Measurements from ENCODE around the gene ANKRD40.
"Not testable (repeated sequence)": the region's sequence is repeated elsewhere in the genome, so short reads cannot be mapped to it uniquely, and the experiment has no call there.

Gene ANKRD40

GRCh38 chr17:50710025-50710424, 2.3 kb upstream of the ANKRD40 start:
- DNase-seq: no peak

- DNase-seq: not testable (repeated sequence)
Measured at GRCh38 chr17:50709053-50709452, 1.3 kb upstream of the ANKRD40 start.

GRCh38 chr17:50708050-50709000, 611 bp upstream of the ANKRD40 start:
- no peak for DNase-seq

- DNase-seq: no peak
Measured at GRCh38 chr17:50703162-50703561, 4.6 kb downstream of the ANKRD40 start.

- no peak for DNase-seq
Measured at GRCh38 chr17:50699410-50699809, 8.3 kb downstream of the ANKRD40 start.

GRCh38 chr17:50697663-50698272, 9.9 kb downstream of the ANKRD40 start:
- no peak for DNase-seq

- no peak for DNase-seq
Measured at GRCh38 chr17:50697062-50697461, 10.7 kb downstream of the ANKRD40 start.

GRCh38 chr17:50696365-50696879, 11.3 kb downstream of the ANKRD40 start:
- no peak for DNase-seq

GRCh38 chr17:50693036-50693682, 14.6 kb downstream of the ANKRD40 start:
- no peak for DNase-seq

- DNase-seq: no peak
Measured at GRCh38 chr17:50692448-50693035, 15.2 kb downstream of the ANKRD40 start.

- no peak for DNase-seq
Measured at GRCh38 chr17:50691550-50692447, 15.9 kb downstream of the ANKRD40 start.

- DNase-seq: no peak
Measured at GRCh38 chr17:50690887-50691549, 16.7 kb downstream of the ANKRD40 start.

- no peak for DNase-seq
Measured at GRCh38 chr17:50689956-50690886, 17.5 kb downstream of the ANKRD40 start.

GRCh38 chr17:50689251-50689650, 18.5 kb downstream of the ANKRD40 start:
- no peak for DNase-seq

GRCh38 chr17:50688245-50688644, 19.5 kb downstream of the ANKRD40 start:
- DNase-seq: no peak

GRCh38 chr17:50687200-50688066, 20.3 kb downstream of the ANKRD40 start:
- no peak for DNase-seq

GRCh38 chr17:50686494-50687199, 21.1 kb downstream of the ANKRD40 start:
- DNase-seq: no peak

- DNase-seq: no peak
Measured at GRCh38 chr17:50685691-50686493, 21.8 kb downstream of the ANKRD40 start.

All from activated naive CD4-positive, alpha-beta T cell treated with Interleukin-2 at 50 U/mL for 16 hours (primary cell).